Upper lobe of right lung (tissue), 1 donor: ENCODE data around the gene PAPOLG. TPM values are rescaled to one million over a fixed set of nuclear protein-coding genes. Genes with fewer than 3 reads are reported as not detected.

Source experiments
- ATAC-seq: fragments of 200-7000 bp; cut with Tn5 transposase; one replicate; pipeline ENCODE4 v1.9.1; 2020; ENCODE audit warnings: mild to moderate bottlenecking, moderate library complexity
- DNase-seq: peaks from one replicate; pipeline ENCODE4 v3.0.0-alpha.2; 2020
- H3K27ac ChIP-seq: fragments of 200-600 bp; one replicate; pipeline ENCODE4 v1.8.0; 2022
- H3K27me3 ChIP-seq: fragments of 200-600 bp; one replicate; pipeline ENCODE4 v1.8.0; 2022; ENCODE audit warnings: mild to moderate bottlenecking
- H3K36me3 ChIP-seq: fragments of 200-600 bp; one replicate; pipeline ENCODE4 v1.8.0; 2022
- H3K4me1 ChIP-seq: fragments of 200-600 bp; one replicate; pipeline ENCODE4 v1.8.0; 2022
- H3K4me3 ChIP-seq: fragments of 200-600 bp; one replicate; pipeline ENCODE4 v1.8.0; 2022; ENCODE audit warnings: mild to moderate bottlenecking
- H3K9me3 ChIP-seq: fragments of 200-600 bp; one replicate; pipeline ENCODE4 v1.8.0; 2022
- intact Hi-C: fragments of 100-400 bp; cut with DNase I; formaldehyde crosslinking; loops from one replicate; pipeline ENCODE4 v1.11.0; 2022
- long read RNA-seq: library from polyadenylated mRNA; unstranded; transcript quantifications from one replicate; pipeline ENCODE4 v2.0.0, GENCODE V29; 2021
- total RNA-seq: library from RNA; stranded (reverse); fragmentation: NEBNext Ultra II Directional; extraction: Animal tissue kit (Norgen Biotek cat#: 25700); gene quantifications from one replicate; pipeline ENCODE4 v1.2.1, GENCODE V29; 2021
- TF ChIP-seq, protein P1 (sequence below): fragments of 200-600 bp; IDR thresholded peaks from one replicate; pipeline ENCODE4 v1.8.0; 2022; ENCODE audit warnings: antibody characterized with exemption
- donor health status: DM: no; HTN: yes; CAD: no; lungs with severe emphysema.

Gene PAPOLG
- 13.3 TPM for total RNA-seq
- long read RNA-seq, full-length matches to known transcripts: 8 of 16 reads
- long read RNA-seq, partial matches to known transcripts: 5 of 16 reads
- long read RNA-seq, other reads (novel, unspliced or antisense): 3 of 16 reads

DNA sequence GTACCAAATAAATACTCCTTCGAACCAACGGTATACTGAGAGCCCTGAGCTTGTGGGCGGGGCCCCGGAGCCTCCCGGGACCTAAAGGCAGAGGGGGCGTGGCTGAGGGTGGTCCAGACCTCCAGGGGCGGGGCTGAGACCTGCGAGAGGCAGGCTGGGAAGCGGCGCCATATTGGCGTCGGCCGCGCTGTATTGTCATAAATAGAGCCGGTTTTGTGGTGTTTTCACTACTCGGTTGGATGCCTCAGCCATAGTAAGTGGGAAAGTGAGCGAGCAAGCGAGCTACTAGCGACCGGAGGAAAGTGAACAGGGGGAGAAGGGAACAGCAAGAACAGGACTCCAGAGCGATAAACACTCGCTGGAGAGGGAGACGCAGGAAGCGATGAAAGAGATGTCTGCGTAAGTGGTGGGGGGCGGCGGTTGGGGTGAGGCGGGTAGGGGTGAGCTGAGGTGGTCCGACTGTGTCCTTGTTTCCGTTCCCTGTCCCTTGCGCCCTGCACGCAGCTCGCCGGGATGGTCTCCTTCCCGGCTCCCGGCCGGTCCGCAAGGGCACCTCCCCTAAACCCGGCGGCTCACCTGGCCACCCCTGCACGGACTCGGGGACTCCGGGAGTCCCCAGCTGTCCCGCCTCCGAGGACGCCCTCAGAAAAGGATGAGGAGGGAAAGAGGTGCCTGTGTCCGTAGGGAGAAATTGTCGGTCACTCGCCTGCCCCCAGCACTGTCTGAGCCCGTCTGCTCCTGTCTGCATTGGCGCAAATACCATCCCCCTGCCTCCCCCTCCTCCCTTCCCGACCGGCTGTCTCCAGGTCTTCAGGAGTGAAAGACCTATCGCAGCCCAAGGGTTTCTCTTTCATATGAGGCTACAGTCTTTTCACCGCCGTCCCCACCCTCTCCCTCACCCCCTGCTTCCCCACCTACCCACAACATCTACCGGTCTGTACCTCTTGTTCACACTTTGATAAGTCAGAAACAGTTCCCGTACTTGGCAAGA lies at the start of gene PAPOLG:
PAPOLG (plus strand) TSS at position 172 of the 991 bp plus-strand sequence; CDS start at position 383, 211 bp downstream.
- no peaks in the 10 kb centered on the region for H3K27me3 ChIP-seq
- peak within 1 kb of the TSS; percentile 84 for H3K4me3 ChIP-seq
- H3K27ac ChIP-seq: peak within 1 kb of the TSS; percentile 83
- no peaks in the 10 kb centered on the region for H3K9me3 ChIP-seq
- intact Hi-C loops: no loop called here
- H3K36me3 ChIP-seq: peaks cover 14% of the 10 kb centered on the region
- peaks cover 14% of the 10 kb centered on the region for H3K4me1 ChIP-seq
- ATAC-seq (peak; percentile 100), DNase-seq (peak; percentile 98)
- TF ChIP-seq, protein P1, sequence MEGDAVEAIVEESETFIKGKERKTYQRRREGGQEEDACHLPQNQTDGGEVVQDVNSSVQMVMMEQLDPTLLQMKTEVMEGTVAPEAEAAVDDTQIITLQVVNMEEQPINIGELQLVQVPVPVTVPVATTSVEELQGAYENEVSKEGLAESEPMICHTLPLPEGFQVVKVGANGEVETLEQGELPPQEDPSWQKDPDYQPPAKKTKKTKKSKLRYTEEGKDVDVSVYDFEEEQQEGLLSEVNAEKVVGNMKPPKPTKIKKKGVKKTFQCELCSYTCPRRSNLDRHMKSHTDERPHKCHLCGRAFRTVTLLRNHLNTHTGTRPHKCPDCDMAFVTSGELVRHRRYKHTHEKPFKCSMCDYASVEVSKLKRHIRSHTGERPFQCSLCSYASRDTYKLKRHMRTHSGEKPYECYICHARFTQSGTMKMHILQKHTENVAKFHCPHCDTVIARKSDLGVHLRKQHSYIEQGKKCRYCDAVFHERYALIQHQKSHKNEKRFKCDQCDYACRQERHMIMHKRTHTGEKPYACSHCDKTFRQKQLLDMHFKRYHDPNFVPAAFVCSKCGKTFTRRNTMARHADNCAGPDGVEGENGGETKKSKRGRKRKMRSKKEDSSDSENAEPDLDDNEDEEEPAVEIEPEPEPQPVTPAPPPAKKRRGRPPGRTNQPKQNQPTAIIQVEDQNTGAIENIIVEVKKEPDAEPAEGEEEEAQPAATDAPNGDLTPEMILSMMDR: no peak

DNA sequence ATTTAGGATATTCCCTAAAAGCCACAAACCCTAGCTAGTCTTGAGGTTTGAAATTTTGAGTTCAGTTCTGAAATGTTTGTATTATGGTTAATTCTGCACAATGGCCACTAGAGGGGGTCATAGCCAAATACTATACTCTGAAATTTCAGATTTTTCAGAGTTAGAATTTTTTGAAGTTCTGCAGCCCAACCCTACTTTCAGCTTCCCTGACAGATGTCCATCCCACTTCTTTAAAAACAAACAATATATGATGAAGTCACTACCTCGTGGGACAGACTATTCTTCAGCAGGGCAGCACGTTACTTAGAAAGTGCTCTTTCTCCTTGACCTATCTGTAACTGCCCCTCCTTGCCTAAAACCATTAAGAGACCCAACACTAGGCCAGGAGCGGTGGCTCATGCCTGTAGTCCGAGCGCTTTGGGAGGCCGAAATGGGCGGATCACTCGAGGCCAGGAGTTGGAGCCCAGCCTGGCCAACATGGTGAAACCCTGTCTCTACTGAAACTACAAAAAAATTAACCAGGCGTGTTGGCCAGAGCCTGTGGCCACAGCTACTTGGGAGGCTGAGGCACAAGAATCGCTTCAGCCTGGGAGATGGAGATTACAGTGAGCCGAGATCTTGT lies 48.2 kb upstream of the PAPOLG start:
- Histone ChIP-seq H3K9me3 (no peaks in the 10 kb centered on the region), H3K4me1 (no peaks in the 10 kb centered on the region), H3K36me3 (no peaks in the 10 kb centered on the region), H3K27me3 (no peaks in the 10 kb centered on the region), H3K27ac (no peak overlapping the region), H3K4me3 (no peak overlapping the region)
- DNase-seq (no peak), ATAC-seq (peak; percentile 73)
- intact Hi-C loops: no loop called here
- TF ChIP-seq, protein P1: peak; percentile 78

DNA sequence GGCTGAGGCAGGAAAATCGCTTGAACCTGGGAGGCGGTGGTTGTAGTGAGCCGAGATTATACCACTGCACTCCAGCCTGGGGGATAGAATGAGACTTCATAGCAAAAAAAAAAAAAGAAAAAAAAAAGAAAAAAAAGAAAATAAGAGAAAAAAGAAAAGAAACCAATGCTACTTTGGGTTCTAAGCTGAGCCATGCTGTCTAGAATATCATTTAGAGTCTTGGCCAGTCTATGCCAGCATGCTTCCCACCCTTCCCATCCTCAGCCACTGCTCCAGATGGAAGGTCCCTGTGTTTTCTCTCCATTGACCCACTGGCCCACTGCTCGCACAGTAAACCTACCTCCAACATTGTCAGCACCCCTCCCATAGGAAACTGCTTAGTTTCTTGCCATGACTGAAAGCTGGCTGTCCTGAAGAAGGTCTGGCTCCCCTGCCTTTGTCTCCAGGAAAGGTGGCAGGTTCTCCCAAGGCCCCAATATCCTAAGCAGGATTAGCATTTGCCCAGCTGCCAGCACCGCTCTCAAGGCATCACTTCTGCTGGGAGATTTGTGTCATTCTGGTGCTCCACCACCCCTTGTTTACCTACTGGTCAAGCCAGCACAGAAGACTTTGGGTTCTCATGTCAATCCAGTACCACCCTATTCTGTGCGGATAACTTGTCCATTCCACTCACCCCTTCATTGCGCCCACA lies 47.3 kb upstream of the PAPOLG start:
- Histone ChIP-seq H3K27ac (no peak overlapping the region), H3K4me3 (no peak overlapping the region), H3K4me1 (no peaks in the 10 kb centered on the region), H3K27me3 (no peaks in the 10 kb centered on the region), H3K9me3 (no peaks in the 10 kb centered on the region), H3K36me3 (no peaks in the 10 kb centered on the region)
- ATAC-seq: no peak
- intact Hi-C loops: no loop called here
- DNase-seq: no peak
- TF ChIP-seq, protein P1: no peak

DNA sequence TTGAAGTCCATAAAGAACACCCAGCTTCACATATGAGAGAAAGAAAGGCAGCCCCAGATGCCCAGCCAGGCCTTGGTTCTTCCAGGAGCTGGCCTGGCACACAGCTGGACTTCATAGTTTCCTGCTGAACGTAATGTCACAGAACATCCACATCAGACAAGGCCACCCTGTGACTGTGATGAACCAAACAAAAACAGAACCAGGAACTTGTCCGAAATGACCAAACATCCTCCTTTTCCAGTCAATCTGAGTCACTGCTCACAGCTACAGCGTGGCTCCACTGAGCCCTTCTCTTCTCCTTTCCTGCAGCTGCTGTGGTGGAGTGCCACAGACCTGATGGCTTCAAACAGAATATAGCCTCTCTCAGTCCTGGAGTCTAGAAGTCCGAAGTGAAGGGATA lies 45.4 kb upstream of the PAPOLG start:
- no peaks in the 10 kb centered on the region for H3K36me3 ChIP-seq
- TF ChIP-seq, protein P1: no peak
- no peak overlapping the region for H3K27ac ChIP-seq
- H3K4me1 ChIP-seq: no peaks in the 10 kb centered on the region
- H3K4me3 ChIP-seq: no peak overlapping the region
- H3K27me3 ChIP-seq: no peaks in the 10 kb centered on the region
- intact Hi-C loops: loop anchor here (10.0 kb wide), 1 partner anchor 284 kb away; no protein-coding TSS in a partner anchor
- H3K9me3 ChIP-seq: no peaks in the 10 kb centered on the region
- DNase-seq (no peak), ATAC-seq (peak; percentile 93)

DNA sequence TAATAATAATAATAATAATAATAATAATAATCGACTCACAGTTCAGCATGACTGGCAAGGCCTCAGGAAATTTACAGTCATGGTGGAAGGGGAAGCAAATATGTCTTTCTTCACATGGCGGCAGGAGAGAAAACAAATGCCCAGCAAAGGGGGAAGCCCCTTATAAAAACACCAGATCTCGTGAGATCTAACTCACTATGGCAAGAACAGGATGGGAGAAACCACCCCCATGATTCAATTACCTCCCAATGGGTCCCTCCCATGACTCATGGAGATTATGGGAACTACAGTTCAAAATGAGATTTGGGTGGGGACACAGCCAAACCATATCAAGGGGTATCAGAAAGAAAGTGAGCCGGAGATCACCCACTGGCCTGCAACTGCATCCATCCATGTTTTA lies 40.5 kb upstream of the PAPOLG start:
- Histone ChIP-seq H3K9me3 (no peaks in the 10 kb centered on the region), H3K27ac (no peak overlapping the region), H3K36me3 (no peaks in the 10 kb centered on the region), H3K4me1 (no peaks in the 10 kb centered on the region), H3K27me3 (no peaks in the 10 kb centered on the region), H3K4me3 (no peak overlapping the region)
- ATAC-seq (no peak), DNase-seq (no peak)
- TF ChIP-seq, protein P1: no peak
- intact Hi-C loops: loop anchor here (10.0 kb wide), 1 partner anchor 279 kb away; no protein-coding TSS in a partner anchor
